GM06990 (cell line): ENCODE results near the gene PTPN6.

Experiments used
- DNase-seq: peaks from one replicate; pipeline ENCODE4 v3.0.0-alpha.2; 2011; ENCODE audit not compliant: insufficient read length; ENCODE audit errors: extremely low read depth
- H3K27me3 ChIP-seq: replicated peaks from 2 replicates; pipeline ENCODE4 v1.6.0; 2011; ENCODE audit warnings: low read length; ENCODE audit not compliant: control insufficient read depth, insufficient read depth
- H3K36me3 ChIP-seq: 2 replicates; pipeline ENCODE4 v1.5.1; 2011; ENCODE audit warnings: low read length; ENCODE audit not compliant: control insufficient read depth, insufficient read depth
- H3K4me3 ChIP-seq: replicated peaks from 2 replicates; pipeline ENCODE4 v1.5.1; 2011; ENCODE audit warnings: low read depth, mild to moderate bottlenecking, control low read depth, low read length
- CTCF ChIP-seq: IDR thresholded peaks from 2 replicates; pipeline ENCODE4 v1.5.1; 2011; ENCODE audit warnings: low read length, control low read depth, mild to moderate bottlenecking, inconsistent platforms; ENCODE audit not compliant: insufficient read depth, poor library complexity, severe bottlenecking

The PTPN6 gene

GRCh38 chr12:6963791-6964413, 12.7 kb downstream of the PTPN6 start:
- Histone ChIP-seq H3K27me3 (no peaks in the 10 kb centered on the region), H3K4me3 (no peak overlapping the region), H3K36me3 (peaks cover 48% of the 10 kb centered on the region)
- no peak for TF ChIP-seq CTCF
- DNase-seq = no peak

- H3K36me3 ChIP-seq = peaks cover 46% of the 10 kb centered on the region
- no peak for TF ChIP-seq CTCF
- no peak for DNase-seq
- H3K4me3 ChIP-seq = no peak overlapping the region
- no peaks in the 10 kb centered on the region for H3K27me3 ChIP-seq
Measured at GRCh38 chr12:6964605-6965025, 13.5 kb downstream of the PTPN6 start.

DNA sequence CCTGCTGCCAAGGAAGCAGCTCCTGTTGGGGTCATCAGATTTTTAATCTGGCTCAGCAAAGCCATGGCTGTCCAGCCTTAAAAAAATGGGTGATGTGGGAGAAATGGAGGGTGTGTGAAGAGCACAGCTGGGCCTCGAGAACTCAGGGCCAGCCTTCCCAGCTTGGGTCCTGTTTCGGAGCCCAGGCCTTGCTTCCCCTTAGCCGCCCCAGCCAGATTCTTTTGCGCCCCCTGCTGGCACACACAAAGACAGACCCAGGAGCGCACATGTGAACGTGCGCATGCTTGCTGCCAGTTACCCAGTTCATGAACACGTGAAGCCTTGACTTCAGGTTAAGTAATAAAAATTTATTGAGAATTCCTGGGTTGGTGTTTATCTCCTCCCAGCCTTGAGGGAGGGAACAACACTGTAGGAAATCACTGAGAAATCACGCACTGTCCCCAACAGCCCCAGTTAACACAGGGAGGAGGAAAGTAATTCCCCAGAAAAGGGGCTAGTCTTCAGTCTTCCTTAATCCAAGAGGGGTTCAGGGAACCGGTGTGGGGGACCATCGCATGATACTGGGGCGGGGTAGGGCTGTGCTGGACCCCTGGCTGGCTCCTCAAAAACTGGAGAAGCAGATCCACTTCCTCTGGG, 14.0 kb downstream of the PTPN6 start:
- H3K36me3 ChIP-seq = peaks cover 42% of the 10 kb centered on the region
- no peaks in the 10 kb centered on the region for H3K27me3 ChIP-seq
- no peak overlapping the region for H3K4me3 ChIP-seq
- peak; percentile 88 for TF ChIP-seq CTCF
- peak; percentile 69 for DNase-seq

DNA sequence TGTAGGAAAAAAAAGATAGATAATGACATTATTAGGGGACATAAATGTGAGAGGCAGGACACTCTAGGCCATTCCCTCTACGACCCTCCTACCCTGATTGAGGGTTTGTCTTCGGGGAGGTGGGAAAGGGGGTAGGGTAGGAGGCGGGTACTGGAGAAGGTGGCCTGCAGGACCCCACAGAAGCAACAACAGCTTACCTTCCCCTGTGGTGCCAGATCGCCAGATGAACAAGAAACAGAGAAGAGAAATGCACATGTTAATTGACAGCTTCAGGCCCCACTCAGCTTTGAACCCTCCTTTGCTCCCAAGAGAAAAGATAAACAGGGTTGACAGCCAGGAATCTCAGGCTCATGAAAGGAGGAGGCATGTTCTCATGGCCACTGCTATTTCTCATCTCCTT, 14.6 kb downstream of the PTPN6 start:
- TF ChIP-seq CTCF = no peak
- DNase-seq = no peak
- peaks cover 37% of the 10 kb centered on the region for H3K36me3 ChIP-seq
- H3K4me3 ChIP-seq = no peak overlapping the region
- H3K27me3 ChIP-seq = no peaks in the 10 kb centered on the region

DNA sequence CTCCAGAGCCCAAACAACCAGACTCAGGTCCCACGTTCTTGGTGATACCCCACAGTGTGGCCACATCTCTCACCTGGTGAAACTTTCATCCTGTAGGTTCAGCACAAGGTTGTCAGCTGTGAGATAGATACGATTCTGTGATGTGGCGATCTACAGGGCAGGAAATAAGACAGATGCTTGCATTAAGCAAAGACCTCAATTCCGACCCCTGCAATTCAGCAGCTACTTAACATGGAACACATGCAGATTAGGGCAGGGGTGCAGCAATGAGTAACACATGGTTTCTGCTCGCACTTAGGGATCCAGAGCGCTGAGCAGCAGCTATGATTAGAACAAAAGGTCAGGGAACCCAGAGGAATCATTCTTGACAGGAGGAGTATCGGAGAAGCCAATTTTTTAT, 15.2 kb downstream of the PTPN6 start:
- H3K36me3 ChIP-seq = peaks cover 33% of the 10 kb centered on the region
- DNase-seq = no peak

More for the DNA sequence above, 15.2 kb downstream of the PTPN6 start:
- no peak overlapping the region for H3K4me3 ChIP-seq
- H3K27me3 ChIP-seq = no peaks in the 10 kb centered on the region
- no peak for TF ChIP-seq CTCF
